Endothelial cell of umbilical vein (primary cell): ENCODE measurements around the gene KL. TPM values are rescaled to one million over a fixed set of nuclear protein-coding genes. Genes with fewer than 3 reads are reported as not detected.

Experiments used
- BruUV-seq: library from RNA; stranded (reverse); fragments of 400-500 nt; replicated peaks from 2 replicates; lab custom pipeline; 2021; lab: Mats Ljungman, UMichigan
- CTCF ChIA-PET: fragments of 300-600, 350-600 bp; sonication (Branson Sonifier 250); formaldehyde crosslinking; loops from one replicate; lab custom pipeline; 2021; ENCODE audit warnings: antibody characterized with exemption, inconsistent platforms; lab: Charles Lee
- POLR2A ChIA-PET: fragments of 300-600, 350-600 bp; sonication (Branson Sonifier 250); formaldehyde crosslinking; loops from one replicate; lab custom pipeline; 2021; ENCODE audit warnings: antibody characterized with exemption, inconsistent platforms; lab: Charles Lee
- DNase-seq: peaks from one replicate; pipeline ENCODE4 v3.0.0-alpha.2; 2011; ENCODE audit warnings: low read depth, low spot score
- FAIRE-seq: peaks from 2 replicates; lab custom pipeline; 2011; peaks lifted over from hg19 to GRCh38; lab: Jason Lieb, UNC
- H2AFZ ChIP-seq: 2 replicates; pipeline ENCODE4 v1.6.0; 2012; ENCODE audit warnings: low read depth, low read length, control low read depth, inconsistent platforms
- H3K27ac ChIP-seq: 2 replicates; pipeline ENCODE4 v1.5.1; 2011; ENCODE audit warnings: low read depth, mild to moderate bottlenecking, control low read depth, low read length, moderate library complexity; ENCODE audit not compliant: insufficient read depth
- H3K27me3 ChIP-seq, 2 experiments: 2 replicates each; pipeline versions ENCODE4 v1.6.0 to v1.6.1; 2011; ENCODE audit warnings: low read length in 2 of 2, mixed read lengths in 1 of 2; ENCODE audit not compliant: control insufficient read depth in 2 of 2, insufficient read depth in 2 of 2
- H3K36me3 ChIP-seq, 2 experiments: 2 replicates in 1 of 2; 3 replicates in 1 of 2; pipeline ENCODE4 v1.5.1; 2011; ENCODE audit warnings: low read length in 2 of 2, mild to moderate bottlenecking in 1 of 2, moderate library complexity in 1 of 2; ENCODE audit not compliant: control insufficient read depth in 2 of 2, insufficient read depth in 2 of 2; ENCODE audit errors: extremely low read depth in 1 of 2
- H3K4me1 ChIP-seq: 3 replicates; pipeline ENCODE4 v1.5.1; 2011; ENCODE audit warnings: mild to moderate bottlenecking, low read length; ENCODE audit not compliant: control insufficient read depth, insufficient read depth; ENCODE audit errors: extremely low read depth
- H3K4me2 ChIP-seq: 2 replicates; pipeline ENCODE4 v1.6.1; 2011; ENCODE audit warnings: low read length, control low read depth, mixed read lengths; ENCODE audit not compliant: insufficient read depth
- H3K4me3 ChIP-seq, 3 experiments: fragments of 200-600 bp in 1 of 3; sonication (generic), shearing (Covaris generic) in 1 of 3; replicated peaks in 1 of 3; 2 replicates each; pipeline ENCODE4 v1.5.1; 2011 to 2016; ENCODE audit warnings: control low read depth in 3 of 3, low read length in 3 of 3, mild to moderate bottlenecking in 2 of 3, inconsistent platforms in 1 of 3, low read depth in 1 of 3, moderate library complexity in 1 of 3; ENCODE audit not compliant: insufficient read depth in 1 of 3
- H3K79me2 ChIP-seq: 2 replicates; pipeline ENCODE4 v1.6.0; 2012; ENCODE audit warnings: low read length, inconsistent platforms; ENCODE audit not compliant: control insufficient read depth, insufficient read depth
- H3K9ac ChIP-seq: replicated peaks from 2 replicates; pipeline ENCODE3; 2011; ENCODE audit warnings: low read length, control low read depth; ENCODE audit not compliant: insufficient read depth; ENCODE audit errors: extremely low read depth
- H3K9me1 ChIP-seq: replicated peaks from 3 replicates; pipeline ENCODE4 v1.6.0; 2011; ENCODE audit warnings: mild to moderate bottlenecking, low read length; ENCODE audit not compliant: control insufficient read depth, insufficient read depth; ENCODE audit errors: extremely low read depth
- H3K9me3 ChIP-seq: replicated peaks from 2 replicates; pipeline ENCODE4 v1.5.1; 2012; ENCODE audit warnings: low read length, inconsistent platforms; ENCODE audit not compliant: control insufficient read depth, insufficient read depth
- H4K20me1 ChIP-seq: replicated peaks from 2 replicates; pipeline ENCODE3; 2011; ENCODE audit warnings: mild to moderate bottlenecking, low read length; ENCODE audit not compliant: control insufficient read depth, insufficient read depth; ENCODE audit errors: extremely low read depth
- EZH2 ChIP-seq: IDR thresholded peaks from 2 replicates; pipeline ENCODE4 v1.6.1; 2012; ENCODE audit warnings: borderline replicate concordance, low read depth, mild to moderate bottlenecking, moderate library complexity, low read length, inconsistent platforms; ENCODE audit not compliant: severe bottlenecking
- FOS ChIP-seq: IDR thresholded peaks from 2 replicates; pipeline ENCODE4 v1.6.1; 2011; ENCODE audit warnings: mild to moderate bottlenecking, low read length, moderate library complexity, borderline replicate concordance; ENCODE audit not compliant: insufficient read depth
- MAX ChIP-seq: IDR thresholded peaks from 2 replicates; pipeline ENCODE4 v1.6.1; 2011; ENCODE audit not compliant: insufficient read depth, insufficient read length
- MYC ChIP-seq: IDR thresholded peaks from one replicate; pipeline ENCODE4 v1.6.1; 2011; ENCODE audit warnings: mild to moderate bottlenecking, low read depth, low read length
- POLR2AphosphoS5 ChIP-seq: IDR thresholded peaks from 2 replicates; pipeline ENCODE4 v1.6.1; 2012; ENCODE audit warnings: low read depth, mild to moderate bottlenecking, control low read depth, low read length, moderate library complexity; ENCODE audit not compliant: insufficient read depth
- dilution Hi-C: fragments of 300-500 bp; cut with MboI; formaldehyde crosslinking; loops from one replicate; pipeline ENCODE4 v1.15.0; 2019; ENCODE audit warnings: low sequenced_read_pairs; ENCODE audit not compliant: extremely low pct_ligation_motif_present
- intact Hi-C: fragments of 100-400 bp; cut with micrococcal nuclease; formaldehyde crosslinking; loops from one replicate; pipeline ENCODE4 v1.10.0; 2022
- polyA plus RNA-seq, 4 experiments: library from polyadenylated mRNA; depleted of rRNA in 3 of 4; stranded (reverse) in 3 of 4; unstranded in 1 of 4; fragments of >200 nt; gene quantifications; 2 replicates each; pipeline versions ENCODE4 v1.2.1 to v1.2.3, GENCODE V29; 2011 to 2012; ENCODE audit warnings: missing spikeins in 1 of 4
- total RNA-seq: library from RNA; stranded (reverse); gene quantifications from 2 replicates; pipeline ENCODE4 v1.2.3, GENCODE V29; 2021

KL gene
- total and polyA plus RNA-seq, 2 donors (not counting 3 experiments of a cell fraction or from before 2014, with no cell fraction given): 0.01 to 0.07 TPM

- FAIRE-seq: no peak
Observed at GRCh38 chr13:33083054-33083453, 66.8 kb downstream of the KL start.

GRCh38 chr13:33087091-33087490 is 70.9 kb downstream of the KL start:
- no TSS peak for BruUV-seq
- Histone ChIP-seq H4K20me1 (no peaks in the 10 kb centered on the region), H2AFZ (no peak overlapping the region), H3K4me2 (no peak overlapping the region), H3K27ac (peak overlapping the region; percentile 40), H3K9me1 (no peaks in the 10 kb centered on the region), H3K9me3 (no peaks in the 10 kb centered on the region), H3K36me3 (no peaks in the 10 kb centered on the region), H3K4me1 (peaks cover 31% of the 10 kb centered on the region), H3K79me2 (no peaks in the 10 kb centered on the region), H3K4me3 (no peak overlapping the region), H3K9ac (no peak overlapping the region), H3K27me3 (no peaks in the 10 kb centered on the region)
- ChIA-PET CTCF (interaction anchor here (0.8 to 2.0 kb wide), 3 partner anchors 11 to 418 kb away, joined by 3 to 5 read pairs (median 3); no protein-coding TSS in a partner anchor), POLR2A (no interaction called here)
- dilution Hi-C loops: no loop called here
- no peak for TF ChIP-seq MAX
- TF ChIP-seq FOS: no peak
- TF ChIP-seq MYC: no peak
- intact Hi-C loops: no loop called here
- no peak for DNase-seq
- FAIRE-seq: no peak

More at GRCh38 chr13:33083054-33083453, 66.8 kb downstream of the KL start:
- Histone ChIP-seq H3K9me1 (no peaks in the 10 kb centered on the region), H3K9ac (no peak overlapping the region), H3K4me3 (no peak overlapping the region), H3K36me3 (no peaks in the 10 kb centered on the region), H3K4me2 (no peak overlapping the region), H3K27me3 (no peaks in the 10 kb centered on the region), H3K4me1 (peaks cover 24% of the 10 kb centered on the region), H3K9me3 (no peaks in the 10 kb centered on the region), H4K20me1 (no peaks in the 10 kb centered on the region), H3K27ac (no peak overlapping the region), H2AFZ (no peak overlapping the region), H3K79me2 (no peaks in the 10 kb centered on the region)
- TF ChIP-seq EZH2 (no peak), POLR2AphosphoS5 (no peak)
- POLR2A ChIA-PET: no interaction called here
- CTCF ChIA-PET: no interaction called here
- BruUV-seq: no TSS peak
- intact Hi-C loops (no loop called here), dilution Hi-C loops (no loop called here)
- no peak for DNase-seq
